ENCODE measurements around the gene BCL2L1. TPM values are rescaled to one million over a fixed set of nuclear protein-coding genes. Genes with fewer than 3 reads are reported as not detected.
"Not testable (repeated sequence)": the region's sequence is repeated elsewhere in the genome, so short reads cannot be mapped to it uniquely, and the experiment has no call there.

The BCL2L1 gene
- total RNA-seq, 1 donor from 2014 or later, result 136 TPM

- no peak for TF ChIP-seq CTCF (IDR thresholded peaks at IDR 0.05; ENCODE audit: partially characterized antibody, unreplicated experiment)
- no peaks in the 10 kb centered on the region for H3K9me3 Mint-ChIP-seq (ENCODE audit: unreplicated experiment)
- H3K36me3 Mint-ChIP-seq (ENCODE audit: unreplicated experiment), result no peaks in the 10 kb centered on the region
- no peak for DNase-seq
- no peaks in the 10 kb centered on the region for H3K27me3 Mint-ChIP-seq (ENCODE audit: unreplicated experiment)
- H3K4me3 Mint-ChIP-seq (ENCODE audit: unreplicated experiment), result no peak overlapping the region
- no peaks in the 10 kb centered on the region for H3K4me1 Mint-ChIP-seq (ENCODE audit: low read depth, unreplicated experiment)
- no peak overlapping the region for H3K27ac Mint-ChIP-seq (ENCODE audit: unreplicated experiment)
These were observed 34.6 kb upstream of the BCL2L1 start for GRCh38 chr20:31757254-31757653.

DNA sequence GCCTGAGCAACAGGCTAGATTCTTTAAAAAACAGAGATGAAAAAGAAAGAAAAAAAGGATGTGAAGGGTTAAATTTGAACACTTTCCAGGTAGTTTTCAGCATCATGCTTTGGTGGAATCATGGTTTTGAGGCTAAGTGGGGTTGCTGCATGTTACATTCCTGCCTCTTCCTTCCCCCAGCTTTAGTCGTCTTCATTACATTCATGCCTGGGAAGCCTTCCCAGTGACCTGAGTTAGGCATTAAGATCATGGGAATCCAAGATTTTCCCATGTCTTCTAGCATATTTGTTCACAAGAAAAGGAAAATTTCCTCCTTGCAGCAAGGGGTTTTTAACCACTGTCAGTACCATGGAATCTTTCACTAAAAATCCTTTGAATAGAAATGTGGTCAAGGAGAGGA, 28.5 kb upstream of the BCL2L1 start:
- Mint-ChIP-seq H3K27ac (ENCODE audit: unreplicated experiment) (no peak overlapping the region), H3K4me1 (ENCODE audit: low read depth, unreplicated experiment) (peaks cover 12% of the 10 kb centered on the region), H3K9me3 (ENCODE audit: unreplicated experiment) (no peaks in the 10 kb centered on the region), H3K4me3 (ENCODE audit: unreplicated experiment) (no peak overlapping the region), H3K36me3 (ENCODE audit: unreplicated experiment) (no peaks in the 10 kb centered on the region), H3K27me3 (ENCODE audit: unreplicated experiment) (no peaks in the 10 kb centered on the region)
- no peak for DNase-seq
- no peak for TF ChIP-seq CTCF (IDR thresholded peaks at IDR 0.05; ENCODE audit: partially characterized antibody, unreplicated experiment)

GRCh38 chr20:31749223-31749622, 26.6 kb upstream of the BCL2L1 start:
- no peak for DNase-seq
- Mint-ChIP-seq H3K4me1 (ENCODE audit: low read depth, unreplicated experiment) (peaks cover 13% of the 10 kb centered on the region), H3K4me3 (ENCODE audit: unreplicated experiment) (no peak overlapping the region), H3K36me3 (ENCODE audit: unreplicated experiment) (no peaks in the 10 kb centered on the region), H3K27ac (ENCODE audit: unreplicated experiment) (no peak overlapping the region), H3K27me3 (ENCODE audit: unreplicated experiment) (no peaks in the 10 kb centered on the region), H3K9me3 (ENCODE audit: unreplicated experiment) (no peaks in the 10 kb centered on the region)
- no peak for TF ChIP-seq CTCF (IDR thresholded peaks at IDR 0.05; ENCODE audit: partially characterized antibody, unreplicated experiment)

DNA sequence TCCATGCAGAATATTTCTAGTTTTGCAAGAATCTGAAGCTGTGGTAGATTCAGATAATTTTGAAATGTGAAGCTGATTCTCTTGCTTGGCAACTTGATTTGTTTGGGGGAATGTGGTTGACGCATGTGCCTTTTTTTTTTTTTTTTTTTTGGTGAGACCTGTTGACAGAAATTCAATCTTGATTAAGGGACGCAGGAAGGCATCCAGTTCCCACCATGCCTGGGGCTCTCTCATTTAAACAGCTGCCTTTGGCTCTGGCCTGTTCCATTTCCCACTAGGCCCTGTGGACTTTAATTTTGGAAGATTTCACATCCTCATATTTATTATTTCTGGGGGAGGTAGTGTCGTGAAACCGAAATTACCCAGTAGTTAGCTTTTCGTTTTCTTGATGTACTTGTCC, 25.0 kb upstream of the BCL2L1 start:
- TF ChIP-seq CTCF (IDR thresholded peaks at IDR 0.05; ENCODE audit: partially characterized antibody, unreplicated experiment), result no peak
- Mint-ChIP-seq H3K27me3 (ENCODE audit: unreplicated experiment) (no peaks in the 10 kb centered on the region), H3K36me3 (ENCODE audit: unreplicated experiment) (no peaks in the 10 kb centered on the region), H3K27ac (ENCODE audit: unreplicated experiment) (no peak overlapping the region), H3K4me3 (ENCODE audit: unreplicated experiment) (no peak overlapping the region), H3K9me3 (ENCODE audit: unreplicated experiment) (no peaks in the 10 kb centered on the region), H3K4me1 (ENCODE audit: low read depth, unreplicated experiment) (peaks cover 13% of the 10 kb centered on the region)
- no peak for DNase-seq

DNA sequence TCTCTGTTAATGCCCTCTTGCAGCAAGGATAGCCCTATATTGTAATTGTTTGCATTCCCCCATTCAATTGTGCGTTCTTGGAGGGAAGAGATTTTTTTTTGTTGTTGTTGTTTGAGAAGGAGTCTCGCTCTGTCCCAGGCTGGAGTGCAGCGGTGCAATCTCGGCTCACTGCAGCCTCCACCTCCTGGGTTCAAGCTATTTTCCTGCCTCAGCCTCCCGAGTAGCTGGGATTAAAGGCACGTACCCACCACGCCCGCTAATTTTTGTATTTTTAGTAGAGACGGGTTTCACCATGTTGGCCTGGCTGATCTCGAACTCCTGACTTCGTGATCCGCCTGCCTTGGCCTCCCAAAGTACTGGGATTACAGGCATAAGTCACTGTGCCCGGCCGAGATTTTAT, 24.4 kb upstream of the BCL2L1 start:
- H3K4me1 Mint-ChIP-seq (ENCODE audit: low read depth, unreplicated experiment), result peaks cover 13% of the 10 kb centered on the region
- not testable (repeated sequence) for H3K27ac Mint-ChIP-seq (ENCODE audit: unreplicated experiment); DNase-seq; H3K4me3 Mint-ChIP-seq (ENCODE audit: unreplicated experiment); H3K36me3 Mint-ChIP-seq (ENCODE audit: unreplicated experiment); H3K9me3 Mint-ChIP-seq (ENCODE audit: unreplicated experiment); H3K27me3 Mint-ChIP-seq (ENCODE audit: unreplicated experiment)

Measured in glutamatergic neuron (in vitro differentiated cells).